Measurements from ENCODE around the gene DNAJB13.

The DNAJB13 gene

GRCh38 chr11:74000307-74001133 lies 49.7 kb downstream of the DNAJB13 start:
- DNase-seq (ENCODE audit: low read depth): no peak

DNA sequence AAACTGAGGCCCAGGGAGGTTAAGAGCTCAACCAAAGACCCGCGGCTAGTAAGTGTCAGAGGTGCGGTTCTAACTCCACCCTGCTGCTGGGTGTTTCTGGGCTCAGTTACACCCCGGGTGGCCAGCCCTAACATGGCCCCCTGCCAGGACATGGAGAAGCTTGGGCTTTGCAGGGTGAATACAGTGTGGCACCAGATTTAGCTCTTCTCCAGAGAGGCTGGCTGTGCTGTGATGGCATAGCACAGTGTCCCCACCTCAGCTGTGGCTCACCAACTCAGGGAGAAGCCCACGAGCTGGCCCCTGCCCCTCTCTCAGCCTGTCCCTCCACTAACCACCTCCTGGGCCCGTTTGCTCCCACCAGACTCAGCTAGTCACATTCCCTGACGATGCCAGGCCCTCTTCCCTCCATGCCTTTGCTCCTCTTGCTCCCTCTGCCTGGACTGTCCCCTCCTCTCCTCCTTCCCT lies 51.0 kb downstream of the DNAJB13 start:
- DNase-seq (ENCODE audit: low read depth): no peak

GRCh38 chr11:74002832-74003231 lies 52.0 kb downstream of the DNAJB13 start:
- no peak for DNase-seq (ENCODE audit: low read depth)

- DNase-seq (ENCODE audit: low read depth): no peak
Observed at GRCh38 chr11:74004046-74004695, 53.3 kb downstream of the DNAJB13 start.

GRCh38 chr11:74004759-74005615 lies 54.2 kb downstream of the DNAJB13 start:
- DNase-seq (ENCODE audit: low read depth): peak; percentile 76

GRCh38 chr11:74005721-74006517 lies 55.1 kb downstream of the DNAJB13 start:
- no peak for DNase-seq (ENCODE audit: low read depth)

GRCh38 chr11:74006743-74007304 lies 56.0 kb downstream of the DNAJB13 start:
- DNase-seq (ENCODE audit: low read depth): no peak

DNA sequence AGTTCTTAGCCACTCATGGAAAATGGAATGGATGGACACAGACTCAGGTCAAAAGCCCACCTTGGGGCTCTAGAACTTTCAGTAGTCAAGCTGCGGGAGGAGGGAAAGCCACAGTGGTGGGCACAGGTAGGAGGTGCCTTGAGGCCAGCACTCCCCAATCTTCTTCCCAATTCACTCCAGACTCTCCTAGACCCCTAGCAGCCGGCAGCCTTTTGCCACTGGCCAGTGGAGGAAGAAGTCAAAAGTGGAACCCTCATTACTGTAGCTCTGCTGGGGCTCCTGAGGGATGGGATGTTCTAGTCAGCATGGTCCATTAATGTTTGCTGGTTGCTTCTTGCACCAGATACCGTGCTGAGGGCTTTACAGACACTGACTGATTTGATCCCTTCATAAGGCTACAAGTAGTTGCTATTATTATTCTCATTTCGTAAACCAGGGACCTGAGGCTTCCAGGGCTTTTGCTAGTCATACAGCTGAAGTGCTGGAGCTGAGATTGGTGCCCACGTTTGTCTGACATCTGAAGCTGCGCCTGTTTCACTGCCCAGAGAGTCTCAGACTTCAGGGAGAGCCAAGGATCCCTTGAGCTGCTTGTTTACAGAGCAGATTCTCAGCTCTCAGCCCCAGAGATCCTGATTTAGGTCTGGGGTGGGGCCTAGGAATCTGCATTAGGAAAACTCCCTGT lies 57.0 kb downstream of the DNAJB13 start:
- no peak for DNase-seq (ENCODE audit: low read depth)

DNA sequence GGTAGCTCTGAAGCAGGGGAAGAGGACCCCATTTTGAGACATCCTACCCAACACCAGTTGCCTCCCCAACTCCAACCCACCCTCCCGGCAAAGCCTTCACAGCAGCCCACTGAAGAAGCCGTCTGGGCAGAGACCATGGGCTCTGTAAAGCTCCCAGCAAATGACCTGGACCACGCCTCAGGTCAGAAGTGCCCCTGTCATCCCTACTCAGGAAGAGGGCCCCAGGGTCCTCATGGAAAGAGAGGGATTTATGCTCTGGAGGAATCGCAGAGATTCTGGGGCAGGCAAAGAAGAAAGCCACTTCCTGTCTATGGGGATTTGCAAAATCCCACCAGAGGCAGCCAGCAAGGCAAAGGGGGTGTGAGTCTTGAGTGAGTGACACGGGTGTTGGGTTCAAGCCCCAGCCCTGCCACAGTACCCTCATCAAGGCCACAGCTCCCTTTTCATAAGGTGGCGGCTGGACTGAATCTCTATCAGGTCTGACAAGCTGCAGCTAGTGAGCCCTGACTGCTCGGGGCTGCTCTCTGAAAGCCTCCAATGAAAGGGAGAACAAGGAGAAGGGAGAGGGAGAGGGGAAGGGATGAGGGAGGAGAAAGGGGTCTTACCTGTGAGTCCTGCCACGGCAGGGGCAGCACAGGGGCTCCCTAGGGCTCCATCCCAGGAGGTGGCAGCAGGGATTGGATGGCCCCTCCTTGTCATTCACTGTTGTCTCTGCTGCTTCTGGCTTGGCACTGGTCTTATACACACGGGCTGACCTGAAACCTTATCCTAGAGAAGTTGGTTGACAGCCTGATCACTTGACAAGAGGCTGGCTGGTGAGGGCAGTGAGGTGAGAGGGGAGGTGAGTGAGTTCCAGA lies 57.8 kb downstream of the DNAJB13 start, which contains the start of gene UCP3:
TSS of gene UCP3 (minus strand) at position 713 of the 857 bp plus-strand sequence. CDS start 2,043 bp downstream, outside the sequence.
- no peak for DNase-seq (ENCODE audit: low read depth)

DNA sequence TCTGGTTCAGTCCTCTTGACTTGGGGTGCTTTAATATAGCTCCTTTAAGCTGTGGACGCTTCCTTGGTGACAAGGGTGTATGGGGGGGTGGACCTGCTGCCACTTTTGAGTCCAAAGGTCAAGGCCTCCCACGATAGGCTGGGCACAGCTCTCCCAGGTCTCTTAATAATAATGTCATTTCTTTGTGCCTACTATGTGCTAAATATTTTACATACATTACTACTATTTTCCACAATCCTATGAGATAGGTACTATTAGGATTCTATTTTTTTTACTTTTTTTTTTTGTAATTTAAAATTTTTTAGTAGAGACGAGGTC lies 58.4 kb downstream of the DNAJB13 start:
- DNase-seq (ENCODE audit: low read depth): no peak

GRCh38 chr11:74009675-74010305 lies 59.0 kb downstream of the DNAJB13 start:
- DNase-seq (ENCODE audit: low read depth): no peak

DNA sequence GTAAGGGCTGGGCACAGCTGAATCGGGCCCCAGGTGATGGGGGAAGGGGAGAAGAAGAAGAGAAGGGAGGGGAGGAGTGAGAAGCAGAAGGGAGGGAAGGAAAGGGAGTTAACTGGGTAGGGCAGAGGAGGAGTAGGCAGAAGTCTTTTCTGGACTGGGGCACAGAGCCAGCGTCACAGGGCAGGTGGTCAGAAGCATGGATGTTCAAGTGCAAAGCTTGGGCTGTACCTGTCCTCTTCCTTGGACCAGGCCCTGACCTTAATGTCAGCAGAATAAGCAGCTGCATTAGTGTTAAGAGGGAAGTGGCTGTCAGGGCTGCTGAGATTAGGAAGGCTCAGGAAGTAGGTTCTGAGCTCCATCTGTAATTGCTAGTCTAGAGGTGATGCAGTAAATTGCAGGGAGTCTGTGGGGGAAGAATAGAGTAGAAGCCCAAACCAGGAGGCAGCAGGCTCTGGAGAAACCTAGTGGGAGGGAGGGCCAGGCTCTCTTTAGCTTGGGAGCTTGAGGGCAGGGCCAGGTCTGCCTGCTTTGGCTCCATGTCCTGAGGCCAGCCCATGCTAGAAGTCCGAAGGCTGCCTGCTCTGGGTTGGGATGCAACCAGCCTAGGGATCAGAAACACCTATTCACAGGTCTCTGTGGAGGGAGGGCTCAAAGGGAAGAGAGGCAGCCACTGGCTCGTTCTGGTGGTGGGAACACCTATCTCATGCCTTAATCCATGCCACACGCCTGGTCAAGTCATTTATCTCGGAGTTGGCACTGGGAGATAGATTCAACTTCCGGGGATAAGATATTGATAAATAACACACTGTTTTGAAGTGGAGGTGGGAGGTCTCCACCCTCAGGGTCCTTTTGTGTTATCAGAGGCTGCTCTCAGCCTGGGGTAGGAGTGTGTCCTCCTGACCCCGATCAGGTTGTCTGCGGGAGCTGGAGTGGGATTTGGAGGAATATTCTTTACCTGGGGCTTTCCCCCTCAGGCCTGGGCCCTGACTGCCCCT lies 59.8 kb downstream of the DNAJB13 start:
- DNase-seq (ENCODE audit: low read depth): no peak

- no peak for DNase-seq (ENCODE audit: low read depth)
Observed at GRCh38 chr11:74011360-74012073, 60.7 kb downstream of the DNAJB13 start.

- DNase-seq (ENCODE audit: low read depth): no peak
Observed at GRCh38 chr11:74012074-74012809, 61.4 kb downstream of the DNAJB13 start.

DNA sequence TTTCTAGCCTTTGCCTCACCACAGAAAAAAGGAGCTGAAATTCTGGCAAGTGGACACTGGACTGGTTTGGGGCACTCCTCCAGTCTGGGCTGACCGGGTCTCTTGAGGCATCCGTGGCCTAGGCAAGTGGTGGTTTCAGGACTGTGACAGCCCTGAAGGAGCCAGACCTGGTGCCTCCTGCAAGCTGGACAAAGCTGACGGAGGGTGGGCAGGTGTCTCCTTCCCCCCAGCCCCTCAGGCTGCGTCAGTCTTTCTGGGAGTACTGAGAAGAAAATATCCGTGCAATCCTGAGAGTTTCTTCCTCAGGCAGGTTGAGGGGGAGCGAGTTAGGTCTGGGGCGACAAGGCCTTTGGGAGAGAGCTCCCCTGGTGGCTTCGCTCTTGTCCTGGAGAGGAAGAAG lies 62.3 kb downstream of the DNAJB13 start:
- no peak for DNase-seq (ENCODE audit: low read depth)

- DNase-seq (ENCODE audit: low read depth): no peak
Observed at GRCh38 chr11:74014880-74015279, 64.1 kb downstream of the DNAJB13 start.

Measured in stimulated activated CD4-positive, alpha-beta T cell treated with anti-CD3 and anti-CD28 coated beads, Interleukin-2, amount 100 ng/mL, for 4 hours (primary cell).